ENCODE measurements around the gene STXBP1. TPM values are rescaled to one million over a fixed set of nuclear protein-coding genes. Genes with fewer than 3 reads are reported as not detected.
A peak's percentile ranks its signal among the peaks of the same experiment; 100 is the strongest.

STXBP1 gene
- total and polyA plus RNA-seq, 2 experiments from 2014 or later = 48.6 to 50.4 TPM

DNA sequence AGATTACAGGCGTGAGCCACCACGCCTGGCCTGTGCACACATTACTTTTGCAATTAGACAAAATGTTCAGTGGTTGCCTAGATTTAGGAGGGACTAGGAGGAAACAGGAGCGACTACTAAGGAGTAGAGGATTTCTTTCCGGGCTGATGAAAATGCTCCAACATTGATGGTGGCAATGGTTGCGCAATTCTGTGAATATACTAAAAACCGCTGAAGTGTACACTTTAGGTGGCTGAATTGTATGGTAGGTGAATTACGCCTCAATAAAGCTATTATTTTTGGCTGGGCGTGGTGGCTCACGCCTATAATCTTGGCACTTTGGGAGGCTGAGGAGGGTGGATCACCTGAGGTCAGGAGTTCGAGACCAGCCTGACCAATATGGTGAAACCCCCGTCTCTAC, 46.8 kb upstream of the STXBP1 start:
- Mint-ChIP-seq H3K27ac (no peak overlapping the region), H3K36me3 (ENCODE audit: low read depth) (peaks cover 5% of the 10 kb centered on the region; the same call in 2 of the 3 replicates), H3K4me3 (no peak overlapping the region), H3K27me3 (ENCODE audit: insufficient read depth, low read depth, poor library complexity) (peaks cover 15% of the 10 kb centered on the region), H3K4me1 (peaks cover 49% of the 10 kb centered on the region), H3K9me3 (no peaks in the 10 kb centered on the region)
- Histone ChIP-seq H3K4me2 (no peak overlapping the region), H4K20me1 (replicated peaks; ENCODE audit: insufficient read depth) (peaks cover 18% of the 10 kb centered on the region), H3K36me3 (ENCODE audit: insufficient read depth) (no peaks in the 10 kb centered on the region; the same call in 1 of the 2 replicates), H3F3A (replicated peaks; ENCODE audit: low read depth) (peaks cover 19% of the 10 kb centered on the region; the same call in 1 of the 2 replicates), H3K4me1 (ENCODE audit: insufficient read depth) (peaks cover 27% of the 10 kb centered on the region), H3K79me2 (replicated peaks; ENCODE audit: insufficient read depth) (peaks cover 70% of the 10 kb centered on the region), H3K9me2 (ENCODE audit: insufficient read depth) (no peaks in the 10 kb centered on the region), H3K27me3 (ENCODE audit: insufficient read depth) (no peaks in the 10 kb centered on the region; the same call in 1 of the 2 replicates), H3K27ac (ENCODE audit: low read depth) (no peak overlapping the region), H3K4me3 (no peak overlapping the region), H2AFZ (no peak overlapping the region)
- DNase-seq (ENCODE audit: low spot score) (no peak), ATAC-seq (no peak)
- TF ChIP-seq ZNF114 (CRISPR knock-in tag; IDR thresholded peaks at IDR 0.05) (no peak), EZH2phosphoT487 (IDR thresholded peaks at IDR 0.05; ENCODE audit: unreplicated experiment) (no peak), JUNB (IDR thresholded peaks at IDR 0.05; ENCODE audit: unreplicated experiment) (no peak), NANOG (IDR thresholded peaks at IDR 0.05; ENCODE audit: borderline replicate concordance) (no peak), CREB1 (CRISPR knock-in tag; IDR thresholded peaks at IDR 0.05; ENCODE audit: low read depth) (no peak), ZNF331 (CRISPR knock-in tag; IDR thresholded peaks at IDR 0.05; ENCODE audit: low read depth) (no peak), EZH2 (IDR thresholded peaks at IDR 0.05; ENCODE audit: low read depth, unreplicated experiment) (no peak), POLR2AphosphoS5 (IDR thresholded peaks at IDR 0.05; ENCODE audit: low read depth) (no peak), STAT1 (IDR thresholded peaks at IDR 0.05; ENCODE audit: unreplicated experiment) (no peak)

DNA sequence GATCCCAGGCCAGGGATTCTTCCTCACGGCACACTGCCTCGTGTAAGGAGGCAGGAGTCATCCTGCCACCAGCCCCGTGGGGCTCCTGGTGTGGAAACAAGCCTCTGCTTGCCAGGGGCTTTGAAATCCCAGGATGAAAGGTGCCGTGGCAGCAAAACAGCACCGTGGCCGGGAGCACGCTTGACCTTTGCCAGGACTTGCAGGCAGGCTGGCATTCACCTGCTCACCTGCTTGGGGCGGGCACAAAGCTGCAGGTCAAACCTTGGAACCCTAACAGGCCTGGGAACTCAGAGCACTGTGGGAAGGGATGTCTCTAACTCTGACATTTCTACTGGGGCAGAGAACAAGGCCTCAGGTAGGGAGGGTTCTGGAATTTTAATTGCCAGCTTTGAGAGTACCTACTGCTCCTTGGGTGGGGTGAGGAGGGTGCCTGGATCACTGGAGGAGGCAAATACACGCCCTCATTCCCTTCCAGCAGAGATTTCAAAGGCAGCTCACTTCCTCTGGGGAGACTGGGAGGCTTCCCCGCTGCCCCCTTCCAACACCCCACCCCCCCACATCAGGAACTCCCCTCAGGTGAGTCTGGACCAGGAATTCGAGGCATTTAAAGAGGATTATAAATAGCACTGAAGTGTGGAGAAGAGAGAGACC, 45.6 kb upstream of the STXBP1 start:
- H3K36me3 Mint-ChIP-seq (ENCODE audit: low read depth) = no peaks in the 10 kb centered on the region; the same call in 2 of the 3 replicates
- Histone ChIP-seq H3K4me1 (ENCODE audit: insufficient read depth) (peaks cover 27% of the 10 kb centered on the region), H3K27me3 (ENCODE audit: insufficient read depth) (no peaks in the 10 kb centered on the region; the same call in 1 of the 2 replicates), H2AFZ (no peak overlapping the region), H3F3A (replicated peaks; ENCODE audit: low read depth) (peaks cover 19% of the 10 kb centered on the region; the same call in 1 of the 2 replicates), H3K9me2 (ENCODE audit: insufficient read depth) (no peaks in the 10 kb centered on the region), H3K27ac (ENCODE audit: low read depth) (0 out of 2 replicates have a peak overlapping the region, but pooled peaks have one; percentile 45), H3K4me2 (peak overlapping the region; percentile 97), H3K4me3 (peak overlapping the region; percentile 89), H3K36me3 (ENCODE audit: insufficient read depth) (no peaks in the 10 kb centered on the region; the same call in 1 of the 2 replicates), H3K79me2 (replicated peaks; ENCODE audit: insufficient read depth) (peaks cover 57% of the 10 kb centered on the region), H4K20me1 (replicated peaks; ENCODE audit: insufficient read depth) (peaks cover 17% of the 10 kb centered on the region)
- H3K27me3 Mint-ChIP-seq (ENCODE audit: insufficient read depth, low read depth, poor library complexity) = peaks cover 15% of the 10 kb centered on the region
- H3K9me3 Mint-ChIP-seq = no peaks in the 10 kb centered on the region
- H3K27ac Mint-ChIP-seq = 0 out of 2 replicates have a peak overlapping the region, but pooled peaks have one; percentile 27
- ATAC-seq (no peak), DNase-seq (ENCODE audit: low spot score) (no peak)
- H3K4me1 Mint-ChIP-seq = peaks cover 42% of the 10 kb centered on the region
- H3K4me3 Mint-ChIP-seq = peak overlapping the region; percentile 72
- TF ChIP-seq, protein P1, sequence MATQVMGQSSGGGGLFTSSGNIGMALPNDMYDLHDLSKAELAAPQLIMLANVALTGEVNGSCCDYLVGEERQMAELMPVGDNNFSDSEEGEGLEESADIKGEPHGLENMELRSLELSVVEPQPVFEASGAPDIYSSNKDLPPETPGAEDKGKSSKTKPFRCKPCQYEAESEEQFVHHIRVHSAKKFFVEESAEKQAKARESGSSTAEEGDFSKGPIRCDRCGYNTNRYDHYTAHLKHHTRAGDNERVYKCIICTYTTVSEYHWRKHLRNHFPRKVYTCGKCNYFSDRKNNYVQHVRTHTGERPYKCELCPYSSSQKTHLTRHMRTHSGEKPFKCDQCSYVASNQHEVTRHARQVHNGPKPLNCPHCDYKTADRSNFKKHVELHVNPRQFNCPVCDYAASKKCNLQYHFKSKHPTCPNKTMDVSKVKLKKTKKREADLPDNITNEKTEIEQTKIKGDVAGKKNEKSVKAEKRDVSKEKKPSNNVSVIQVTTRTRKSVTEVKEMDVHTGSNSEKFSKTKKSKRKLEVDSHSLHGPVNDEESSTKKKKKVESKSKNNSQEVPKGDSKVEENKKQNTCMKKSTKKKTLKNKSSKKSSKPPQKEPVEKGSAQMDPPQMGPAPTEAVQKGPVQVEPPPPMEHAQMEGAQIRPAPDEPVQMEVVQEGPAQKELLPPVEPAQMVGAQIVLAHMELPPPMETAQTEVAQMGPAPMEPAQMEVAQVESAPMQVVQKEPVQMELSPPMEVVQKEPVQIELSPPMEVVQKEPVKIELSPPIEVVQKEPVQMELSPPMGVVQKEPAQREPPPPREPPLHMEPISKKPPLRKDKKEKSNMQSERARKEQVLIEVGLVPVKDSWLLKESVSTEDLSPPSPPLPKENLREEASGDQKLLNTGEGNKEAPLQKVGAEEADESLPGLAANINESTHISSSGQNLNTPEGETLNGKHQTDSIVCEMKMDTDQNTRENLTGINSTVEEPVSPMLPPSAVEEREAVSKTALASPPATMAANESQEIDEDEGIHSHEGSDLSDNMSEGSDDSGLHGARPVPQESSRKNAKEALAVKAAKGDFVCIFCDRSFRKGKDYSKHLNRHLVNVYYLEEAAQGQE (IDR thresholded peaks at IDR 0.05; ENCODE audit: unreplicated experiment) = no peak
- TF ChIP-seq JUNB (IDR thresholded peaks at IDR 0.05; ENCODE audit: unreplicated experiment) = no peak
- TF ChIP-seq ZNF331 (CRISPR knock-in tag; IDR thresholded peaks at IDR 0.05; ENCODE audit: low read depth) = no peak
- no peak for TF ChIP-seq POLR2AphosphoS5 (IDR thresholded peaks at IDR 0.05; ENCODE audit: low read depth)
- TF ChIP-seq EZH2phosphoT487 (IDR thresholded peaks at IDR 0.05; ENCODE audit: unreplicated experiment) = no peak
- TF ChIP-seq CREB1 (CRISPR knock-in tag; IDR thresholded peaks at IDR 0.05; ENCODE audit: low read depth) = no peak

Data from GM23338 (cell line).